Measurements from ENCODE around the gene KDM4F.
"Not testable (repeated sequence)": the region's sequence is repeated elsewhere in the genome, so short reads cannot be mapped to it uniquely, and the experiment has no call there.

Gene KDM4F

DNA sequence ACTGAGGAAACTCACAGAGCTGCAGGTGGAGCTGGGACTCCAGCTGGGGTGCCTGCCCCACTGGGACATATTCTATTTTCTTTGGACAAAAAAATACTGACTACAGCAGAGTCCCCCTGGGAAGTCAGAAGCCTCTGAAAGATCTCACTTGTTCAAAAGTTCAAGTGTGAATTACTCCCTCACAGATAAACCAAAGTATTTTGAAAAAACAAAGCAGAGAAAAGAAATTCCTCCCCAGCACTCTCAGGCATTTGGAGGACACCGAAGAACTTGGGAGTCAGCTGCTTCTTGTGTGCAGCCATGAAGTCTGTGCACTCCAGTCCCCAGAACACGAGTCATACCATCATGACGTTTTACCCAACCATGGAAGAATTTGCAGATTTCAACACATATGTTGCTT, at the start of gene KDM4F:
Gene KDM4F, plus strand, starts transcription at position 301 of the 400 bp plus-strand sequence.
- not testable (repeated sequence) for DNase-seq

DNA sequence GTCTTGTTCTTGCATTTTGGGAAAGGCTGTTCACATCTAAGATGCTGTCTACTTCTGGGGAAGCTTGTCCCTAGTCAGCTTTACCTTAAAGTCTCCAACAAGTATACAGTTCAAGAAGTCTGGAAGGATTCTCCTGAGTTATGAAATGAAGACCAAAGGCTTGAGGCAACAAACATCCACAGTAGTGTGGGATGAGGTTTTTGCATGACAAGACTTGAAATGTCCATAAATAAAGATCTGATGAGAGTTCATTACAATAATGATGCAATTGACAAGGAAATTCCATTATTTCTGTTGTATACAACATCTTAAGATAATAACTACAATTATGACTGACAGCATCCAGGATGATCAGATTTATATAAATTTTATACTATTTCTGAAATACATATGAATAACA, 45.5 kb upstream of the KDM4F start:
- no peak for DNase-seq

DNA sequence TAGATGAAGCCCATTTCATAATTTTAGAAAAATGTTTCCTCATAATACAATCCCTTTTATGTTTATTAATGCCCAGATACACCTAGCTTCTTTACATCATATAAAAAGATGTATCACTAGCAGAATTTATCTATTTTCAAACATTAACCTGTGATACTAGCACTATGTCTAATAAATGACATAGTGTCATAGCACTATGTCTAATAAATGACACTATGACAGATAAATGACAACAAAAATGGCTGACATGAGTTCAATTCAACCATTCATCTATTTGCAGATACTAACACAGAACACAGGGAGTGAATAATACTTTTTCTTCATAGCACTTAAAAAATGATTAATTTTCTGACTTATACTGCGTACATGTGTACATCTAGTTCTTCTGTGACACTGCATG, 43.6 kb upstream of the KDM4F start:
- no peak for DNase-seq

DNA sequence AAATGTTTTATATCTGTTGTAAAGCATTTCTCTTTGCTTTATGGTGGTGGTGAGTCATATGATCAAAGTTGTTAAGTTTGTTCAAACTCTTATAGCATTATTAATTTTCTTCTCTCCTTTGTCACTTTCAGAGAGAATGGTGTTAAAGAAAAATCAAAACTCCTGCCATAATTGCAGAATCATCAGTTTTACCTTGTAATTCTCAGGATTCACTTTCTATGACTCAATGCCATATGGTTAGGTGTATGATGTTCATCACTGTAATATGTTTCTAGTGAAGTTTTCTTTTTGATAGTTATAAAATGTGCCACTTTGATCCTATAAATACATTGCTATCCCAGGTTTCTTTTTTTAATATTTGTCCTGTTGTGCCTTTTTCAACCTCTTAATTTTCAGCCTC, 37.8 kb upstream of the KDM4F start:
- DNase-seq: no peak

DNA sequence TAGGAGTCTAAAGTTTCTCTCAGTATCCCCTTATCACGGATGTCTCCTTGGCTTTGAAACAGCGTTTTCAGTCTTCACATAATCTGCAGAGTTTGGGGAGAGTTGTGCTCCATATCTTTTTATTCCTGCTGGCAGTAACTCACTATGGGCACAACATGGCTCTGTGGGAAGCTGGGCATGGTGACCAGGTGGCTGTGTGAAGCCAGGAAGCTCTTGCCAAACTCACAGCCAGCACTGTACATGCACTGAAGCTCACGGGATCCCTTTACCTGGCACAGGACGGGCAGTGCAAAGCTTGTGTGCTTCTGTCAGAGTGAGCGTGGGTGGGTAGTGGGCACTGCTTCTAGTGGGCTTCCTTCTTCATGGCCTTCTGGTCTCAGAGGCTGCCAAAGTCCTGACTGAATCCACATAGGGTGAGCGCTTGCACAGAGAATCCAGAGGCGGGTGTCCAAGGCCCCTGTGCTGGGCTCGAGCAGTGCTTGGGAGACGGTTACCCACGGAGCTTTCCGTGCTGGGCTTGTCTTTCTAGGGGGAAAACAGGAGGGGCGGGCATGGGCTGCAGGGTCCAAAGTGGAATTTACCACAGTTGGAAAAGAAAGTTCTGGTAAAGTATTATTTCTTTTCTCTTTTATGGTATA, 34.9 kb upstream of the KDM4F start:
- no peak for DNase-seq

DNA sequence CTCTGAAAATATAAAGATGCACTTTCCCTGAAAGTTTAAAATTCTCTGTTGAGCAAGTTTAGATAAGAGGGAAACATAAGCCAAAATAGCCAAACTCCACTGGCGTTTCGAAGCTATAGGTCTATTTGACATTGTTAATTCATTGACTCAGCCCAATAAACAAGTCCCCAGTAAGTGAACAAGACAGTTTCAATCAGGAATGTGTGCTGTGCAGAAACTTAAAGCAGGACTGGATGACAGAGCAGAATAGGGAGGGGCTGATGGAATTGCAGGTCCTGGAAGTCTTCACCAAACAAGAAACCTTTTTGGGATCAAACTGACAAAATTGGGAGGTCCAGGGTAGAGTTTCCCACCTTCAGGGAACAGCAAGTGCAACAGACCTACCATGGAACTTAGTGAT, 33.1 kb upstream of the KDM4F start:
- DNase-seq: no peak

DNA sequence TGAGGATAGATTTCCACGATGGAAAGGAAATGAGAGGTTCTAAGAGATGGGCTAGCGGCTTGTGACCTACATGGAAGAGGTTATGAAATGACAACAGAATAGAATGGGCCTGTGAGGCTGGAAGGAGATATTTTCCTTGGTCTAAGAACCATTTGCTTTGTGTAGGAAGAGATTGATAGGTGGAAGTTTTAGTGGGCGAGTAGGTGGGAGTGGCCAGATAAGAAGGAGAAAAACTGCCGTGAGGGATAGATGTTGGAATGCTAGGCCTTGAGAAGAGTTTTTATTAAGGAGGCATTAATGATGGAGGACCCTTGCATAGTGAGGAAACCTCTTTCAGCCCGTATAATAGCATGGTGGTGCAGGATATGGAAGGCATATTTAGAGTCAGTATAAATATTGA, 27.8 kb upstream of the KDM4F start:
- DNase-seq: not testable (repeated sequence)

DNA sequence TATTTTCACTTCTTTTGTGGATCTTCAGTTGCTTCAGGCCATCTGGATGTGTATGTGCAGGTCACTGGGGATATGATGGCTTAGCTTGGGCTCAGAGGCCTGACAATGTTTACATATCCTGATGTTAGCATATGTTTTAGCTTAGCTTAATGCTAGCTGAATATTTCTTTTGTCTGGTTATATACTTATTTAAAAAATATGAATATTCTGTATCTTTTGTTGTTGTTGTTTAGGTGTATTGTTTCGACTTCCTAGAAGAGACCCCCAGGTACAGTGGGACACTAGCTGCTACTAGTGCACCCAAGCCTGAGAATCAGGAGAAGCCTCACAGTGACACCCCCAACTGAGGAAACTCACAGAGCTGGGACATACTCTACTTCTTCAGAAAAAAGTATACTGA, 24.3 kb upstream of the KDM4F start, which contains the start of gene KDM4E:
Gene KDM4E, plus strand, starts transcription at position 301 of the 400 bp plus-strand sequence. CDS start 300 bp downstream, outside the sequence.
- no peak for DNase-seq

DNA sequence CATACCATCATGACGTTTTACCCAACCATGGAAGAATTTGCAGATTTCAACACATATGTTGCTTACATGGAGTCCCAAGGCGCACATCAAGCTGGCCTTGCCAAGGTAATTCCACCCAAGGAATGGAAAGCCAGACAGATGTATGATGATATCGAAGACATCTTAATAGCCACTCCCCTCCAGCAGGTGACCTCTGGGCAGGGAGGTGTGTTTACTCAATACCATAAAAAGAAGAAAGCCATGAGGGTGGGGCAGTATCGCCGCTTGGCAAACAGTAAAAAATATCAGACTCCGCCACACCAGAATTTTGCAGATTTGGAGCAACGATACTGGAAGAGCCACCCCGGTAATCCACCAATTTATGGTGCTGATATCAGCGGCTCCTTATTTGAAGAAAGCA, 23.6 kb upstream of the KDM4F start:
- DNase-seq: not testable (repeated sequence)

DNA sequence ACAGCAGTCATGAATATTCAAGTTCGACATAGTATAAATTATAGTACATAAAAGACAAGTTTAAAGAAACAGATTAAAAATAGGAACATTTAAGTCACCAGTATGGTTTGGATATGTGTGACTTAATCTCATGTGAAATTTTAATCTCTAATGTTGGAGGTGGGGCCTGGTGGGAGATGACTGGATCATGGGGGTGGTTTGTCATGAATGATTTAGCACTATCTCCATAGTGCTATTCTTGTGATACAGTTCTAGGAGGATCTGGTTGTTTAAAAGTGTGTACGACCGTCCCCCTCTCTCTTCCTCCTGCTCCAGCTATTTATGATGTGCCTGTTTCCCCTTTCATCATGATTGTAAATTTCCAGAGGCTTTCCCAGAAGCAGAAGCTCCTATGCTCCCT, 20.9 kb upstream of the KDM4F start:
- no peak for DNase-seq

DNA sequence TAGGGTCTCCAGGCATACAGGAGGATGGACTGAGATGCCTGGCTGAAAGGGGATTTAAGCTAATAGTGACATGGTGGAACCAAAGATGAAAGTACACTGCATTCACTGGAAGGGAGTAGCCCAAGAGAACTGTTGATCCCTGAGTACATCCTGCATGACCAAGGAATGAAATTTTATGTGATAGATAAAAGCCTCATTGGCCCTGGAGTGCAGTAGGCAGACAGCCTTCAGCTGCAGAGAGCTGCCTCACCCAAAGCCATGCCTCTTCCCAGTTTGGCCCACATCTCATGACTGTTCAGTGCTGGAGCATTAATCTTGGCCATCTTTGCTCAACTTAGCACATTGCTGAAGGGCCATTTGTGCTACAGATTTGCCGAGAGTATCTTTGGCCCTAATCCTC, 16.2 kb upstream of the KDM4F start:
- DNase-seq: no peak

DNA sequence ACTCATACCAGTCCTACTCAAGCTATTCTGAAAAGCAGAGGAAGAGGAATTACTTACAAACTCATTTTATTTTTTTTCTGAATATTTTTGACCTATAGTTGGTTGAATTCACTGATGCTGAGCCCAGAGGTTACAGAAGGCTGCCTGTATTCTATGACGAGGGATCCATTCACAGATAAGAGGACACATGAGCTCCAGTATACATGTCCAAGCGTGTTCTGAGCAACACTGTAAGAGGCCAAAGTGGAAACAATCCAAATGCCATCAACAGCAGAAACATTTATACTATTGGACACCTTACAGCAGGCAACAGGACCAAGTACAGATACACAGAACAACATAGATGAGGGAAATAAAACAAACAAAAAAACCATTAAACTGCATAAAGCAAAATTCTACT, 13.9 kb upstream of the KDM4F start:
- no peak for DNase-seq

DNA sequence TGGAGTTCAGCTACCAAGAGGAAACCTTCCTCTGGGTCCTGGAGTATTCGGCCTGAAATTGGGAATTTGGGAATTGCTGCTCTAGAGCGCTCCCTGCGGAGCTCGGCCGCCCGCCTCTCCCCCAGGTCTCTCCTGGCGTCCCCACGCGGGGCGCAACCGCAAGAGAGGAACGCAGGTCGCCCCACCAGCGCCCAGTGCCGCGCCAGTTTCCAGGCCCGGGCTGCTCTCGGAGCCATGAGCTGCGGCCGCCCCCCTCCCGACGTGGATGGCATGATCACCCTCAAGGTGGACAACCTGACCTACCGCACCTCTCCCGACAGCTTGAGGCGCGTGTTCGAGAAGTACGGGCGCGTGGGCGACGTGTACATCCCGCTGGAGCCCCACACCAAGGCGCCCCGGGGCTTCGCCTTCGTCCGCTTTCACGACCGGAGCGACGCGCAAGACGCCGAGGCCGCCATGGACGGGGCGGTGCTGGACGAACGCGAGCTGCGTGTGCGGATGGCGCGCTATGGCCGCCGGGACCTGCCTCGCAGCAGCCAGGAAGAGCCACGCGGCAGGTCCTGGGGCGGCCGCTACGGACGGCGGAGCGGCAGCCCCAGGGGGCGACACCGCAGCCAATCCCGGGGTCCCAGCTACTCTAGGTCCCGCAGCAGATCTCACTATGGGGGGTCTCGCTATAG, 11.7 kb upstream of the KDM4F start:
- not testable (repeated sequence) for DNase-seq

DNA sequence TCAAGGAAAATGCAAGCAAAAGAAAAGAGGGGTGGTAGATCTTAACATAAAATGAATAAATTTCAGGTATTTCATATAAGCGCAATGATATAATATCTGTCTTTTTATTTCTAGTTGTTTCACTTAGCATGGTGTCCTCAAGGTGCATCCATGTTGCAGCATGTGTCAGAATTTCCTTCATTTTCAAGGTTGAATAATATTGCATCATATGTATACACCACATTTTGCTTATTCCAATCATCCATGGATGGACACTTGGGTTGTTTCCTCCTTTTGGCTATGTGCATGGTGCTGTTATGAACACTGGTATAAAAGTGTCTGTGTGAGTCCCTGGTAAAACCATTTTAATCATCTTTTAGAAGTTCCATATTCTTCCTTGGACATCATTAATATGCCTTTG, 7.0 kb upstream of the KDM4F start:
- no peak for DNase-seq

DNA sequence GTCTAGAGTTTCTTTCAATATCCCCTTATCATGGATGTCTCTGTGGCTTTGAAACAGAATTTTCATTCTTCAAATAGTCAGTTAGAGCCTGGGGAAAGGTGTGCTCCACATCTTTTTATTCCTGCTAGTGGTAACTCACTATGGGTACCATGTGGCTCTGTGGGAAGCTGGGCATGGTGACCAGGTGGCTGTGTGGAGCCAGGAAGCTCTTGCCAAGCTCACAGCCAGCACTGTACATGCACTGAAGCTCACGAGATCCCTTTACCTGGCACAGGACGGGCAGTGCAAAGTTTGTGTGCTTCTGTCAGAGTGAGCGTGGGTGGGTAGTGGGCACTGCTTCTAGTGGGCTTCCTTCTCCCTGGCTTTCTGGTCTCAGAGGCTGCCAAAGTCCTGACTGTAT, 6.3 kb upstream of the KDM4F start:
- no peak for DNase-seq

DNA sequence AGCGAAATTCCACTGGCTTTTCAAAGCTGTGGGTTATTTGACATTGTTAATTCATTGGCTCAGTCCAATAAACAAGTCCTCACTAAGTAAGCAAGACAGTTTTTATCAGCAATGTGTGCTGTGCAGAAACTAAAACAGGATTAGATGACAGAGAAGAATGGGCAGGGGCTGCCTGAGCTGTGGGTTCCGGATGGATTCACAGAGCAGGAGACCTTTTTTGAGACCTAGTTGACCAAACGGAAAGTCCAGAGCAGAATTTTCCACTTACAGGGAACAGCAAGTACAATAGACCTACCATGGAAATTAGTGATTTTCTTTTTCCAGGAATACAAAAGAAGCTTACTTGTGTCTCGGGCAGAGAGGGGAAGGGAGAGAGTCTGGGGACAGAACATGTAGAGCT, 5.2 kb upstream of the KDM4F start:
- no peak for DNase-seq

DNA sequence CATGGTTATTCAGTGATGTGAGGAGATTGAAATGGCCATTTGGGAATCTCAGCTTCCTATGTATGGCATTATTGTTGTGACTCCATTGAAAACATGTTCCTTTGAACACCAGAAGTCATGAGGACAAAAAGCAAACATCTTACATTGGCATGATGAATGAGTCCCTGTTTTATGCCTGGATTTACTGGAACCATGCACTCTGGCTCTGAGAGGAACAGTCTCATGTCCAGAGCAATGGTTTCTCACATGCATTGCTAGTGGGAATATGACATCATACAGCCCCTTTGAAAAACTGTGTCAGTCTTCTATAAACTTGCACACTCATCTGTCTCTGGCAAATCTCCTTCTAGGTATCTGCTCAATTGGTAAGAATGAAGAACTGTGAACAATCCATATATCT, 3.4 kb upstream of the KDM4F start:
- DNase-seq: no peak

DNA sequence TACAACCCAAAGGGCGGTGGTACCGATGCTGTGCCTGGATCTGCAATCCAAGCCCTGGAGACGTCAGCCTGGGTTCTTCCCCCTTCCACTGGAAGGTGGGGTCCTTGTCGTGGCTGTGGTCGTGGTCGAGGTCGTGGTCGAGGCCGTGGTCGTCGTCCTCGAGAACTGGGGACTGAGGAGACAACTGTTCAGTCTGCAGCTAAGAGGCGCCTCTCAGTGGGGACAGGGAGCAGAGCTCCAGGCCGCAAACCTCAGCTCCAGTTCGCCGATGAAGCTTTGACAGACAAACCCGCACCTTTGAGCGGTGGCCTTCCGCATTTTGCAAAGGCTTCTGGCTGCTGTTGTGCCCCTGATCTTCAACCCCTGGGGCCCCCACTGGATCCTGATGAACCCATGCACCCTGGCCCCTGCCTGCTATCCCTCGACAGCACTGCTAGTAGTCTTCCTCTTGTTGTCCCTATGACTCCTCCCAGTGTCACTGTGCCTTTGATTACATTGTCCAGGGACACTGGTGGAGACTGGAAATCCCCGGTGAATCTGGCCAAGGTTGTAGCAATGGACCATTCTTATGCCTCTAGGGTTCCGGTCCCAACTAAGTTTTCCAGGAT, 1.5 kb downstream of the KDM4F start:
- DNase-seq: no peak

DNA sequence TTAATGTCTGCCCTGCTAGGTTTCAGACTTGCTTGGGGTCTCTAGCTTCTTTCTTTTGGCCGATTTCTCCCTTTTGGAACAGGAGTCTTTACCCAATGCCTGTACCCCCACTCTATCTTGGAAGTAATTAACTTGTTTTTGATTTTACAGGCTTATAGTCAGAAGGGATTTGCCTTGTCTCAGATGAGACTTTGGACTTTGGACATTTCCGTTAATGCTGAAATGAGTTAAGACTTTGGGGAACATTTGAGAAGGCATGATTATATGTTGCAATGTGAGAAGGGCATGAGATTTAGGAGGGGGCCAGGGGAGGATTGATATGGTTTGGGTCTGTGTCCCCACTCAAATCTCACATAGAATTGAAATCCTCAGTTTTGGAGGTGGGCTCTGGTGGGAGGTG, 5.1 kb downstream of the KDM4F start:
- DNase-seq: no peak

DNA sequence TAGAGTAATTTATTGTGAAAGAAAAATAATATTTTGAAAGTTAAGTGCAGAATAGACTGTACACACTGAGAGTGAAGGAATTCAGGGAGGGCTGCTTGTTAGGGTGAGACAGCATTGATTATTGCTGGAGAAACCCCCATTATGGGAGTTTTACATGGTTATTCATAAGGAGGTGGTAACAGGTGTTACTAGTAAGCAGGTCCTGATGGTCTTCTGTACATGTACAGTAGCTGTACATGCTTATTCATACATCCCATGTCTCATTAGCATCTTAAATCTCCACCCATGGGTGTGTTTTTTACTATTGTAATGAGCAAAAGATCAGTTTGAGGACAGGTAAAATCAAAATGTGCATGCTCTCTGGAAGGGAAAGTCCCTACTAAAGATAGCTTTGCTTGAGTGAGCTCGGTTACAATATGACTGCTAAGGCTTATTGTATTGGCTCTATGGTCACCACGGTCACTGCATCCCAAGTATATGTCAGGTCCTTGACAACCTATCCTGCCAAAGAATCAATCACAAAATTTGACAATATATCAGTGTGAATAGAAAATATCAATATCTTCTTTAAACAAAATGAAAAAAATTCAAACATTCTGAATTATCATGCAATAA, 6.2 kb downstream of the KDM4F start:
- DNase-seq: no peak

DNA sequence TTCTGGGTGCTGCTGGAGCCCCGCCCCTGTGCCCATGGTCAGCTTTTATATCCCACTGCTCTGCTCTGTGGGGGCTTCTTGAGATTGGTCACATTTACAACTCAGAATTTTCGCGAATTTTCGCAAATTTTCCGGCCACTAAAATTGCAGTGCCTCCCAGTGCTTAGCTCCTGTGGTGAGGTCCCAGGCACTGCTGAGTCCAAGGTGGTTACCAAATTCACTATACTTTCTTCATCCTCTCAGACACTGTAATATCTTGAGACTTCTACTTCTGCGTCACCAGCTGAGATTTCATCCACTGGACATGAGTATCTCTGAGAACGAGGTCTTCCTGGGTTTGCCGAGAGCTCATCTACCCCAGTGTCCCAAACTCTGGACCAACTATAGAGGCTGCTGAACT, 8.7 kb downstream of the KDM4F start:
- no peak for DNase-seq

DNA sequence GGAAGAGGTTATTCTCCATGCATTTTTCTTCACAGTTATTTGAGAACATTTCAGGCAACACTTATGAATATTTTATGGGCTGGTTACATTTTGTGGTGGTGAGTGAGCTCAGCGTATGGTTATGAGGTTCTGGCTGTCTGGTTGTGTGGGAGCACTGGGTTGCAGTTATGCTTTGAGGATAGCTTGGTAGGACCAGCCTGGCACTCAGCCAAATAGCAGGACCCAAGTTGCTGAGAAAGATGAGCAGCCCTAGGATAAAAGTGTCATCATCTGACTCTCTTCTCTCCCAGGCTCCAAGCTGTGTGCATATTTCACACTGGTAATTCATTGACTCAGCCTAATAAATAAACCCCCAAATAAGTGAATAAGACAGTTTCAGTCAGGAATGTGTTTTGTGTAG, 9.4 kb downstream of the KDM4F start:
- no peak for DNase-seq

DNA sequence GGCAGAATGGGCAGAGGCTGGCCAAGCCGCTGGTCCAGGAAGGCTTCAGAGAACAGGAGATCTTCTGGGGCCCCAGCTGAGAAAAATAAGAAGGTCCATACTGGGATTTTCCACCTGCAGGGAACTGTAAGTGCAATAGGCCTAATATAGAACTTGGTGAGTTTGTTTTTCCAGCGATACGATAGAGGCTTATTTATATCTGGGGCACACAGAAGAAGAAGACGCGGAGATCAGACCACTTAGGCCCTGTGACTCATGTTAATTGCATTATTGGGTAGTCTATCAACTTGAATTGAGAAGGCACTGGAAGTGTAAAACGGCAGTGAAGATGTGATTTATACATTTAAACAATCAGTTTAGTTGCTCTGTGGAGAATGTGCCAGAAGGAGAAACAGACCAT, 9.8 kb downstream of the KDM4F start:
- no peak for DNase-seq

DNA sequence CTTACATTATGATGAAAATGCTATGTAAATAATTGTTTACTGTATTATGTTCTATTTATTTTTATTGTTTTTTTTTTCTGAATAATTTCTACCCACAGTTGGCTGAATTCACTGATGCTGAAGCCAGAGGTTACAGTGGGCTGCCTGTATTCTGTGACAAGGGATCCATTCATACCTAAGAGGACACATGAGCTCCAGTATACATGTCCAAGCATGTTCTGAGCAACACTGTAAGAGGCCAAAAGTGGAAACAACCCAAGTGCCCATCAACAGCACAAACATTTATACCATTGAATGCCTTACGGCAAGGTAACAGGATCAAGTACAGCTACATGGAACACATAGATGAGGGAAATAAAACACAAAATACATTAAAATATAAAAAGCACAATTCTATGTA, 16.1 kb downstream of the KDM4F start:
- DNase-seq: no peak

Measured in activated CD4-positive, alpha-beta T cell treated with anti-CD3 and anti-CD28 coated beads, Interleukin-2, amount 50 U/mL, for 1 hour (primary cell).